Cortex of kidney (tissue), 1 donor: ENCODE measurements around the gene ARHGAP11A.

ENCODE experiments used
- DNase-seq: peaks from one replicate; lab custom pipeline; 2025; lab: John Stamatoyannopoulos, UW

Gene ARHGAP11A

DNA sequence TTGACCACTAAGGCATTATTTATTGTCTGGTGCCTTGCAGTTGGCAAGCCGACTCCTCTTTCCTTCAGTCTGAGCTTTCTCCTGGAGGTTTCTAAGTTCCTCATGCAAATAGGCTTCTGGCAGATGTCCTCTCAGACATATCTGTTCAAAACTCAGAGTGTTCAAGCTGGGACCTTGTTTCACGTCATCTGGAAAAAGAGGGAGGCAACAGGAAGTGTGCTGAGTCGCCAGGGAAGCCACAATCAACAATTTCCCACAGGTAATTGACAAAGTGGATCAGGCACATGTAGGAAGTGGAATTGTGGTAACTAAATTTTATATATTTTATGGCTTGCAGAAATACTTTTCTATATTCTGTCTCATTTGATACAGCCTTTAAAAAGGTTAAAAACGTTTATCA, 40.8 kb downstream of the ARHGAP11A start:
- no peak for DNase-seq

DNA sequence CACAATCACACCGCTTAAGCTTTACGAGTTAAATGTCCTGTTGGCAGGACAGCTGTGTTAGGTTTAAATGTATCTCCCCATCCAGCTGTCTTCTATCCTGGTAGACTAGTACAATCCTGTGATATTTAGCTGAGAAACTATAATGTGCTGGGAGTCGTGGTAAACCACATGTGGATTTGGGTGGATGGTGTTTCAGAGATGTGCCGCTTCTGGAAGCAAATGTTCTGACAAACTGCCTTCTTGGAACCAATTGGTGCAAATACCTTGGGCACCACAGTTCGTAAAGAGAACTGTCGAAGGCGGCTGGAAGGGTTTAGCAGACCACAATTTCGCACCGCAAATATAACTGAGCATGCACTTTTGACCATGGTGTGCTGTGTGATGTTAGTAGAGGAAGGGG, 41.2 kb downstream of the ARHGAP11A start:
- DNase-seq: no peak

DNA sequence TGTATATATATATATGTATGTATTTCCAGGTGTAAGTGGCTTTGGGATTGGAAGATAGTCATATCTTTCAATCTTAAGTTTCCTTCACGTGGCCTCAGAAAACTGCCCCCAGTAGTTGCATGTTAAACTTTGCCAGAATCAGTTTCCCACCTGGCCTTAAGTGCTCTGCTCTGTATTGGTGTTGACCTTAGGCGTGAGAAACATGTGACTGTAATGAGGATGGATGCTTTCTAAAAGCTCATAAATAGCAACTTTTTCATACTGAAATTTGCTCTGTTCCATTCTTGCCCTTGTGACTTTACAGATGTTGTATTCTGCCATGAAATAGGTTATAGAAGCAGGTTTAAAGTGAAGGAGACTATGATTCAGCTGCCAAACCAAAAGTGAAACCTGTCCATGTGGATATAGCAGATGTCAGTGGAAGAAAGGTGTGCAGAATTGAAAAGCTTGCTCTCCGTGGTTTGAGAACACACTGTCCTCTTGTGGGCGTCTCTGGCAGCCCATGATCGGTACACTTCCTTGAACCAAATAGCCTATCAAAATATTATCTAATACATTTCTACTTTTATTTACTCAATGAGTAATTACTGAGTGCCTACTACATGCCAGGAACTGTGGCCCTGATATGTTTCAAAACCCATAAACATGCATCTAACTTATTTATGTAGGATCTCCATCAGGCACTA, 42.0 kb downstream of the ARHGAP11A start:
- no peak for DNase-seq

DNA sequence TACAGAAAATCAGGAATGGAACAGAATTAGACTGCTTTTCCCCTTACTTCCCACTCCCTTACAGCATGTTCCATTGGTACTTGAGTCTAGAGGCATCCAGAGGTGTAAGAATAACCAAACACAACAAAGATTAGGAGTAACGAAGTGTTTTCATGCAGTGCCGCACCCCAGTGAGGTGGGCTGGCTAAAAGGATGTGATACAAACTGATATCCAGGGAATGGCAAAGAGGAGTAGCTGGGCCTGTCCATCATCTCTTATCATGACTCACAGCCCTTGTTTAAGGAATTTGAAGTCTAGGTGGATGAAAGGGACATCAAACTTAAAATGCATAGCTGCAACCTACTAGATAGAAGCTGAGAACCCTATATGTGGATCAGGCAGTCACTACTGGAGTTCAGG, 42.6 kb downstream of the ARHGAP11A start:
- no peak for DNase-seq

DNA sequence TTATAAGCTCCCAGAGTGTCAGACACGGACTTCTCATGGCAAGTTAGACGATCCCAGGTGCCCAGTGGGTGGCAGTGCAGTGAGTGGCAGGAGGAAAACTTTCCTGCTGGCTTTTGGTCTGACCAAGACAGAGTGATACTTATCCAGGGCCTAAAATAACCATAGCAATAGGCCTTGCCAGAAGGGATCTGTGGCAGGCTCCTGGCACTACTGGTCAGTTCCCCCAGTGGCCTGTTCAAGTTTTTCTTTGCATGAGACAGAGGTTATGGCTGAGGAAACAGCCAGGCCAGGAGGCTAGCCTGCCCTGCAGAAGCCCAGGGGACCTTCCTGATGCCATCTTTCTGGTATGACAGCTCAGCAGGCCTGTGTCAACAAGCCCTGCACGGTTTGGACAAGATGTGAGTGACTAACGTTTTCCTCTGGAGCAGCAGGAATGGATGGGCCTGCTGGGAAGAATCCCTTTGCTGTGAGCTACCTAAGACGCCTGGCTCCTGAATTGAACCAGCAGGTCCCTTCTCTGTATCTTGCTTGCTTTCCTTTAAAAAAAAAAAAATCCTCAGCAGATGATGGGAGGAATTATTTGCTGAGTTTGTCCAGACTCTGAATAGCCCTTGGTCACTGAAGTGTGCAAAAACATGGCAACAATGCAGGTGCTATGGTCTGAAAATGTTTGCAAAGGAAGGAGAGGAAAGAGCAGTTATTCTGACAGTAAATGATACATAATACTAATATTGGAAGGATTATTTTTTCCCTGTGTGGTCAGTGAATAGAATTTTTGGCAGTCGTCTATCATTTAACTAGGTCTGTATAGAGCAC, 44.2 kb downstream of the ARHGAP11A start:
- no peak for DNase-seq

DNA sequence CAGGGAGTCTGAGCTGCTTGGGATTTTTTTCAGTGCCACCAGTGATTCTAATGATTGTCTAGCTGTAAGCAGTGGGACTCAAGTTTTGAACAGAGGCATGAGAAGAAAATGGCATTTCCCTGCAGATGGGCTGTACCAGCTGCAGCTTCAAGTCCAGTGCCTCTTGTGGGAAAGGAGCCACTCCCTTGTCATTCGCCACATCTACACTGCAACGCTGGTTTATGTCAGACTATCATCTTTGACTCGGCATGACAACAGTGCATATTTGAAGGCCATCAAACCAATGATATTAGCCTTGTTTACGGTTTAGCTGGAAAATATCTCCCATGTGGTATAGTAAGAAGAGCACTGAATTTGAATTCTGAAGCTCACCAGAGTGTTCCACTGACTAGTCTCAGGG, 48.4 kb downstream of the ARHGAP11A start:
- DNase-seq: no peak

DNA sequence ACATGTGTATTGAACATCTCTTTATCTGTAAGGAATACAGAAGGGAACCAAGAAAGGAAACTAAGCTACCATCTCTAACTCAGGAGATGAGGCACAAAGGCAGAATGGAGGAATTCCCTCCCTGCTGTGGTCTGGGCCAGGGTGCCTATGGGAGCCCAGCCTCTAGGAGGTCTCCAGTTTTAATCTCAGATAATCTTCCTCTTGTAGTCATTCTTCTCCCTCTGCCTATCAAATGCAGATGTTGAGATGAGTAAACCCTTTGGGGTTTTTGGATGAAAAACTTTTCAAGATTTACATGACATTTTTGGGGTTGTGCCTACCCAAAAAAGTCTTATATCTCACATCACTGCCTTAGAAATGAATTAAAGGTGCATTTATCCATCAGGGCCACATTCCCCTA, 49.5 kb downstream of the ARHGAP11A start:
- DNase-seq: no peak

DNA sequence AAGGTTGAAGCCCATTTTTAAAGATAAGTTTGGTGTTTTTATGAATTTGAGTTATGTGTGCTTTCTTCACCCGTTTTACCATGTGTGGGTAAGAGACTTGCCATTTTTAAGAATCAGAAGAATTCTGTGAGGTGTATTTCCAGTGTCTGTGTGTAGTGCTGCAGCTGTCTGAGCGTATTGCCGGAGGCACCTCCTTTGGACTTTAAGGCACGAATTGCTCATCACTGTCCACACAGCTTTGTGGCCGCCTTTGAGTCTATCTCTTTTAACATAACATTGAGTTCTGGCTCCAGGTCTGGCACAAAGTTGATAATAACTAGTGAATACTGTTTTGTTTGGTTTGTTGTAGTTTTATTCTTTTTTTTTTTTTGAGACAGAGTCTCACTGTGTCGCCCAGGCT, 52.0 kb downstream of the ARHGAP11A start:
- DNase-seq: no peak

DNA sequence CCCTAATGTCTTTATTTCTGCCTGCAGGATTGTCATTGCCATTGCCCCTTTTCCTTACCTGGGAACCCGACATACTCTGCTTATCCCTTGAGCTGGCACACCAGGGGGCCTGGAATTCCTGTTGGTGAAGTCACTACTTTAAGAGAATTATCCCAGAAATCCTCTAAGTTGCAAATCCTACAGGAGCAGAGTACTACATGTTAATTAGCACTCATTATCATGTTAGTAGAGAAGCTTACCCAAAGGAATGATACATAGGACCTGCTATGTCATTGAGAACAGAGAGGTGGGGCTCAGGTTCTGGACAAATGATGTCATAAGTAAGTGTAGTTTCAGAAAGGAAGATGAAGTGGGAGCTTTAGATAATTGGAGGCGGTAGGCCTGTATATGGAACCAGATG, 53.6 kb downstream of the ARHGAP11A start:
- no peak for DNase-seq

DNA sequence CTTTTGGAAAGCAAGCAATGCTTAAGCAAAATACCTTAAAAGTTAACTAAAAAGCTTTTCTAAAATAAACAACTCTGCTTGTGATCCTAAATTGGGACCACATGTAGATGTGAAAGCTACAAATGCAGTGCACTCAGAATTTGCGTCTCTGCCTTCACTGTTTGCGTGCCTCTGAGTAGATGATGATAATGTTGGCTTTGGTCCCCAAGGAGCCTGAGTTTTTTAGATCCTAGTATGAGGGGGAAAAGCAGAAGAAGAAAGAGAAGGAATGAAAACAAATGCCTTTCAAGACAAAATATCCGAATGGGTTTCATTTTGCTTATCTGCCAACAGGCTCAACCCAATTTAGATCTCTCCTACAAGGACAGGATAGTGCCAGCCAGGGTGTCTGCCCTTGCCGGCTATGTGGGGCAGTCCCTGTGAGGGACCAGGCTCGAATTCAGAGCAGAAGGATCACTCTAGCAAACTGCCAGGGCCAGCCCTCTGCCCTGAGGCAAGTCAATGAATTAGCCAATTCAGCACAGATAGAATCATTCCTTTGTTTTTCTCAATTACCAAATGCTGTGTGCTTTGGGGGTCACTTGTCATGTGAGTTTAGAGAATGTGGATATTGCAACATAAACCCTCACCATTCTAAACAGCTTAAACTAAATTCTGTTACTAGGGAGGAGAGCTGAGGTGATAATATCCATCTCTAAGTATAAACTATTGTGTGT, 54.8 kb downstream of the ARHGAP11A start:
- DNase-seq: no peak

DNA sequence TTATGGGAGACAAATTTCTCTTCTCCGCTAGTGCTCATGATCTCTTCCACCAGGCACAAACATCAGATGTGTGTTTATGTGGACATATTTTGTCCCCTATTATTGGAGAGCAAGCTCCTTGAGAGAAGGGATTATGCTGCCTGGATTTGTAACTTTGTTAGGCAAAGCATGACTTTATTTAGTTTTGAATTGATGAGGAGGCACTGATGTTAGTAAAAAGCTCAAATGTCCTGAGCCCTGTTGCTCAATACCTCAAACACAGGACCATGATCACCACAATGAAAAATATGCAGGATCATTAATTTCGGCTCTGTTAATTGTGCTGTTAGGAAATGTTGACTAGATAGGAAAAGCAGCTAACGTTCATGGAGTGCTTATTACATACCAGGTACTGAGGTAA, 55.3 kb downstream of the ARHGAP11A start:
- DNase-seq: no peak

DNA sequence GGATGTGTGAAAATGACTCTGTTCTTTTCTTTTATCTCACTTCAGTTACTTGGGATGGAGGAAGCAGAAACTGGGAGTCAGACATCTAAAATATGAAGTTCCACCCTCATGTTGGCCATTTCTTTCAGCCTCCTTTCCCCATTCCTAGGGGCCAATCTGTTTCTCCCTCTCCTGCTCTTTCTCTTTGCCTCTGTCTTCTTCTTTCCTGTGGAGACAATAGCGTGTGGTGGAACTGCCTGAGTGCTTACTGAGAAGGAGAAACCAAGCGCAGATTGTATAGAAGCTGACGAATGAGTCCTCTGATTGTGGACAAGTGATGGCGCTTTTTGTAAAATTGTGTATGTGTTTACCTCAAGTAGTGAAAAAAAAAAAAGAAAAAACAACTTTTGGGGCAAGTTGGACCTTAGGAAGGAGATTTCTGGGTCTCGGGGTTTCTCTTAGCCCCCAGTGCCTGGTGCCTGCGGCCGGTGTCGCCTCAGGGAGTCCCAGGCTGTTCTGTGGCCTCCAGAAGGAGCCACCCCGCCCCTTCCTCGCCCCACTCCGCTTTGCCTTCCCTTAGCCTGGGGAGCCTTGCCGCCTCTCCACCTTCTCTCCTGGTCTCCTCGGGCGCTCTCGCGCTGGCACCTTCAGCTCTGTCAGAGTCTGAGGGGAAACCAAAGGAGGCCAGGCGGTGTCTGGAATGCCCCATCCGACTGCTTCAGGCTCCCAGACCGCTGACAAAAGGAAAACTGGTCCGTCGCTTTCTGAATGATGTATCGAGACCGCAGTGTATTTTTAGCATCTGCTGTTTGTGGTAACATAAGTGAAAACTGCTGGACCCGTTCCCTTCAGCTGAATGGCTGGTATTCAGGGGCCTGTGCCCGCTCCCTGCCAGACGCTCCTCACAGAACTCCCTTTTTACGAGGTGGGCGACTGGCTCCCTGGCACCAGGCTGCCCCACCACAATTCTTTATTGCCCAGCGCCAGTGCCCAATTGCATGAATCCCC, 56.3 kb downstream of the ARHGAP11A start:
- DNase-seq: no peak

DNA sequence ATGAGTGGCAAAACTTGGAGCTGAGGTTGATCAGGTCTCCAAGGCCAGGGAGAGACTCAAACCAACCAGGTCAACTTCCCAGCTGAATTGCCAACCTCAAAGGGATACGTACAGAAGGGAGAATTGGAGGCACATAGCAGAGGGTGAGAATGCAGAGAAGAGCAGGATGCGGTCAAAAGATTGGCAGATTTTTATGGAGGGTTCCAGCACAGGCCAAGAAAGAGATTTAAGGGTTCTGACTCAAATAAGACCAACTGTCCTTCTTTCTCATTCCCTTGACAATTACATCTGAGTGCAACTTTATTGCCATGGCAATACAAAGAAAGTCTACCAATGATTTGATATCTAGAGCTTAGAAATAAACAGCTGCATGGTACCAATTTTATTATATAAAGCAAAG, 59.4 kb downstream of the ARHGAP11A start:
- no peak for DNase-seq

DNA sequence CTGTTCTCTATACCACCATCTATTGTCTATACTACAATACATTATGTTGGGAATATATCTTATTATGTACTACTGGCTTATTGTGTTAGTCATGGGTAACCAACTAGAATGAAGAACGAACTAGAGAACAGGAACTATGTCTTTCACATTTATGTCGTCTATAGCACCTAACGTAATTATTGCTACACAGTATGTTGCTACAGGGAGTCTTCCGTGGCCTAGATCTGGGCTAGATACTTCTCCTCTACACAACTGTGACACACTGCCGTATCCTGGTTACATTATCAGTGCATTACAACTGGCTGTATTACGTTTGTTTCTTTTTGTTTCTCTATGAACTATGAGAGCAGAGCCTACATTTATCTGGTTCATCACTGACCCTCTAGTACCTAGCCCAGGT, 60.2 kb downstream of the ARHGAP11A start:
- no peak for DNase-seq

DNA sequence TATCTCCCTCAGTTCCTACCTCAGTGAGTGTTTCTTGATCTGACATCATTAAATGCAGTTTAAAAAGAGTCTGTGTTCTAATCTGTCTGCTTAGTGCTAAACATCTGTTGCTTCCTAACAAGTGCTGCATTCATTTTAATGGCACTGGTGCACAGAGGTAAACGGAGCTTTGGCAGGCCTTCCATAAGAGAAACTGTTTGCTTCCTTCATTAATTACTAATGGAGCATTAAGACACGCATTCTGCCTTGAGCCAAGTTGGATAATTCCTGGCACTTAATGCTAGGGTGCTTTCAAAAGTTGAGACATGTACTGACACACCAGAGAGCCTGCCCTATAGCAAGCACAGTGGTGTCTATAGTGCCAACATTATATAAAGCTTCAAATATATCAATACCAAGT, 60.9 kb downstream of the ARHGAP11A start:
- DNase-seq: no peak

DNA sequence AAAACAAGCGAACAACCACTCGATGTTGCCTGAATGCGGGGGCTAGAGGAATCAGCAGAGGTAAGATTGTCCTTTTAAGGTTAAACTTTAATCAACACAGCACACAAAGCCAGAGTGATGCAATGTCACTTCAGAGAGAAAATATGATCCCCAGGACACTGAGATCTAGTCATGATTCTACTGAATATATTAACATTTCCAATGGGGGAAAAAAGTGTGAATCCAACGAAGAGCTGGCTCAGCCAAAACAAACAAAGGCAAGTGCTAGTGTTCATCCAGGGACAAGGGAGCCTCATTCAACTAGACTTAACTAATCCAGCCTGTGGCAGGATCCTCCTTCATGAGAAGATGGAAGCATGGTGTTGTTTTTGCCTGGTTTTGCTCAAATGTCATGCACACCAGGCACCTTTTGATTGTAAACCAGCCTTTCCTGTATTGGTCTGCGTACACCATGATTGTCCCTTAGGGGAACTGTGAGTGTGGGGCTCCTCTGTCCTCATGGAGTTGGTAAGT, 62.0 kb downstream of the ARHGAP11A start:
- DNase-seq: no peak

DNA sequence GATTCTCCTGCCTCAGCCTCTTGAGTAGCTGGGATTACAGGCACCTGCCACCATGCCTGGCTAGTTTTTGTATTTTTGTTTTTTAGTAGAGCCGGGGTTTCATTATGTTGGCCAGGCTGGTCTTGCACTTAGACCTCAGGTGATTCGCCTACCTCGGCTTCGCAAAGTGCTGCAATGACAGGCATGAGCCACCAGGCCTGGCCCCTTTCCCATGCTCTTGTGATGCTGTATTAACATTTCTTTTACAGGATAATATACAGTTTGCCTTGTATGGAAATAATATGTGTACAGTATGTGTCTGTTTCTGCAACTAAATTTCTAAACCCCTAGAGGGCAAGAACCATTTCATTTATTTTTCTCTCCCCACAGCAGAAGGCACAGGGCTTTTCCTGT, 64.0 kb downstream of the ARHGAP11A start:
- DNase-seq: no peak

DNA sequence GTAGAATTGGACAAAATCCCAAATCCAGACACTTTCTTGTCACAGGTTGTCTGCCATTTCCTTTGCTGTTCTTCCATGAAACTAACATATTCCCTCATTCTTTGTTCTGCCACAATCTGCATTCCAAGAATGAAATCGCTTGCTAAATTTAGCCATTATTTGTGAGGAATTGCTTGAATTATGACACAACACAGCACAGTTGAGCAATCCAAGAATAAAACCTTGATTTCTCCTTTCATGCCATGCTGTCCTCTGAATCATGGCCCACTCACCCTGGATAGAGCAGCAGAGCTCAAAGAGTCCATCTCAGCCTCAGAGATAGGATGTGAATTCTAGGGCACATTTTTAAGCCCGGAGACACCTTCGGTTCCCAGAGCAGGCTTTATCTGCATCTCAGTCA, 67.3 kb downstream of the ARHGAP11A start:
- DNase-seq: no peak

DNA sequence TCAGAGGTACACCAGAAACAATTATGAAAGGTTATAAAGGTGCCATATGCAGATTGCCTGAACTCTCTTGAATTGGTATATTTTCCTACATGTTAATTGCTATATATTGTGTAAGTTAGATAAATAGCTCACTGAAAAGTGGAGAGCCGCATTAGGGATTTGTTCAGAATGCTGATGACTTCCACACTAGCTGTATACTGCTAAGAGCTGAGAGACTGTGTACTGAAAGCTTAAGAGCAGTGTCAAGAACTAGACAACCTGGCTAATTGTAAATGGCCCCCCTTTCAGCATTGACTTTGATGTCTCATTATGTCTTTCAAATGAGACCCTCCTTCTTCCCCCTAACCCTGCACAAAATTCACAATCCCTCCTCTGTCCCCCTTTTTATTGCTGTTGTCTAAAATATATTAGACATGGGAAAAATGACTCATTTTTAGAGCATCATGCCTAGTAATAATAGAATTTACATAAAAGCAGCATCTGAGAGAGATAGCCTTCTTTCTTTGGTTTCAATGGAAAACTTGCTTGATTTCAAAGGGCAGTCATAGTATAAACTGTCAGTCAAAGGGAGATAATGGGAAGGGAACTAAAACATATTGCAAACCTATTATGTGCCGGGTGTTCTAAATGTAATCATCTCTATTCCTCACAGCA, 67.8 kb downstream of the ARHGAP11A start:
- no peak for DNase-seq

DNA sequence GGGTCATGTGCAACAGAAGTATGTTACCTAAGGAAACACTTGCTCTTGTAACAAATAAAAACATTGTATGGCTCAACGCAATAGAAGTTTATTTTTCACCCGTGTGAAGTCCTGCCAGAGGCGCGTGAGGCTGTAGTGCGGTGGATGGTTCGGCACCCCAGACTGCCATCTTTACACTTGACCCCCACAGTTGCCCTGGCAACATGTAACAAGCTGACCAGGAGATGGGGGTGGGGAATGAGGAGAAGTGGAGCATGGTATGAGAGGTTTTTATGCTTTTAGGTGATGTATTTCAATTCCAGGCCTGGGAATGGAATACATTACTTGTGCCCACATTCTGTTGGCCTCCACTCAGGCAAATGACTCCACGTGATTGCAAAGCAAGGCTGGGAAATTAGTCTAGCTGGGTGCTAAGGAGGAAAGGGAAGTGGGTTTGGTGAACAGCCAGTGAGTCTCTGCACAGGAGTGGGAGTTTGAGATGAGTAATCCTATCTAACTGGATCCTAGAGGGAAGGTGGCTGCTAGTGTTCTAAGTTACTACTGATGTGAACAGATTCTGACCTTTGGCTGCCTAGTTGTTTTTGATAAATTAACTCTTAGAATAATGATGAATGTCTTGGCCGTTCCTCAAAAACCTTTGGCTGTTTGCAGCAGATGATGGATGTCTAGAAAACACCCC, 68.7 kb downstream of the ARHGAP11A start:
- no peak for DNase-seq

DNA sequence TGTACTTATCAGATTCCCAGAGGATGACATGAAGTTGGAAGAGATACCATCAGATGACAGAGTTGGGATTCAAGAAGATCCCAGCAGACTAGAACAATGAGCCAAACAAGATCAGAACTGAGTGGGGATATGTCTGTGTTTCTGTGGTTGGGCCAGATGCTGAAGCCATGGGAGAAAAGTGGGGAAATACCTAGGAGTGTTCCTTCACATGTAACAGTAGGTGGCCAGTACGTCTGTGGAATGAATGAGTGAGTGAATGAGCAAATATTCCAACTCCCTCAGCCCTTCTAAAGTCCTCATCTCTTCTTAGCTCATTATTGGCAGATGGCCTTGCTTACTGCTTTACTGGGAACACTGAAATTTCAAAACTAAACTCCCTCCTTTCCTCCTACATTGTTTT, 70.3 kb downstream of the ARHGAP11A start:
- no peak for DNase-seq
